B cell (primary cell): ENCODE data around the gene GNG7.

Experiments
- CTCF ChIP-seq: fragments of 200-600 bp; IDR thresholded peaks from one replicate; pipeline ENCODE4 v1.8.0; 2022; ENCODE audit warnings: antibody characterized with exemption, mild to moderate bottlenecking
- EZH2 ChIP-seq: IDR thresholded peaks from 2 replicates; pipeline ENCODE4 v1.6.1; 2012; ENCODE audit warnings: borderline replicate concordance, low read depth, mild to moderate bottlenecking, moderate library complexity, low read length; ENCODE audit not compliant: insufficient read depth, poor library complexity, severe bottlenecking

- TF ChIP-seq EZH2 (no peak), CTCF (no peak)
Observed at GRCh38 chr19:2590630-2591399, 111.7 kb downstream of the GNG7 start.
